HepG2 (cell line): Measurements from ENCODE around the gene CHFR. TPM values are rescaled to one million over a fixed set of nuclear protein-coding genes. Genes with fewer than 3 reads are reported as not detected.
A peak's percentile ranks its signal among the peaks of the same experiment; 100 is the strongest.

ENCODE experiments used
- GLMP ChIP-seq: sonication (generic); formaldehyde crosslinking; IDR thresholded peaks from 2 replicates; pipeline ENCODE4 v1.9.0; 2021; ENCODE audit warnings: missing genetic modification reagents, mild to moderate bottlenecking, borderline replicate concordance
- HDAC6 ChIP-seq: fragments of 200-600 bp; sonication (generic); IDR thresholded peaks from 2 replicates; pipeline ENCODE4 v1.7.0; 2017; ENCODE audit warnings: mild to moderate bottlenecking, antibody characterized with exemption, low read length, low read depth
- KAT7 ChIP-seq: IDR thresholded peaks from 2 replicates; pipeline ENCODE4 v1.6.1; 2018; ENCODE audit warnings: borderline replicate concordance, missing compliant biosample characterization
- MIER3 ChIP-seq: IDR thresholded peaks from 2 replicates; pipeline ENCODE4 v1.6.1; 2016; ENCODE audit warnings: missing compliant biosample characterization, borderline replicate concordance
- PBX2 ChIP-seq: IDR thresholded peaks from 2 replicates; pipeline ENCODE4 v1.6.1; 2016; ENCODE audit warnings: control low read depth
- PHF20 ChIP-seq: sonication (generic); formaldehyde crosslinking; IDR thresholded peaks from 2 replicates; pipeline ENCODE4 v1.5.0; 2020; ENCODE audit warnings: mild to moderate bottlenecking, missing genetic modification reagents
- REL ChIP-seq: sonication (generic); formaldehyde crosslinking; conservative IDR thresholded peaks from 2 replicates; pipeline ENCODE4 v1.8.0; 2022; ENCODE audit warnings: mild to moderate bottlenecking, missing genetic modification reagents, moderate library complexity
- RFX5 ChIP-seq: IDR thresholded peaks from 2 replicates; pipeline ENCODE4 v1.6.1; 2011; ENCODE audit warnings: low read depth, low read length, improper control_type of control experiment
- SCMH1 ChIP-seq: sonication (generic); formaldehyde crosslinking; IDR thresholded peaks from 2 replicates; pipeline ENCODE4 v1.9.0; 2021; ENCODE audit warnings: missing genetic modification reagents, mild to moderate bottlenecking, borderline replicate concordance
- SP2 ChIP-seq: sonication (generic); formaldehyde crosslinking; IDR thresholded peaks from 2 replicates; pipeline ENCODE4 v1.5.1; 2020; ENCODE audit warnings: mild to moderate bottlenecking, missing genetic modification reagents
- THRA ChIP-seq: sonication (generic); formaldehyde crosslinking; IDR thresholded peaks from 2 replicates; pipeline ENCODE4 v1.4.0; 2020; ENCODE audit warnings: missing genetic modification reagents, borderline replicate concordance
- TRIM24 ChIP-seq: sonication (generic); formaldehyde crosslinking; IDR thresholded peaks from 2 replicates; pipeline ENCODE4 v1.8.0; 2022; ENCODE audit warnings: mild to moderate bottlenecking, missing genetic modification reagents
- ZBTB10 ChIP-seq: sonication (generic); formaldehyde crosslinking; IDR thresholded peaks from 2 replicates; pipeline ENCODE4 v1.4.0; 2020; ENCODE audit warnings: missing genetic modification reagents, borderline replicate concordance
- ZBTB21 ChIP-seq: sonication (generic); formaldehyde crosslinking; IDR thresholded peaks from 2 replicates; pipeline ENCODE4 v1.4.0; 2020; ENCODE audit warnings: missing genetic modification reagents
- ZBTB3 ChIP-seq: sonication (generic); formaldehyde crosslinking; IDR thresholded peaks from 2 replicates; pipeline ENCODE4 v1.4.0; 2020; ENCODE audit warnings: low read depth, mild to moderate bottlenecking, moderate library complexity, missing genetic modification reagents, borderline replicate concordance
- ZNF10 ChIP-seq: sonication (generic); formaldehyde crosslinking; IDR thresholded peaks from 2 replicates; pipeline ENCODE4 v1.4.0; 2020; ENCODE audit warnings: mild to moderate bottlenecking, low read depth, missing genetic modification reagents, borderline replicate concordance
- ZNF225 ChIP-seq: sonication (generic); formaldehyde crosslinking; IDR thresholded peaks from 2 replicates; pipeline ENCODE4 v1.4.0; 2020; ENCODE audit warnings: mild to moderate bottlenecking, missing genetic modification reagents
- ZNF335 ChIP-seq: sonication (generic); formaldehyde crosslinking; IDR thresholded peaks from 2 replicates; pipeline ENCODE4 v1.4.0; 2020; ENCODE audit warnings: missing genetic modification reagents
- ZNF513 ChIP-seq: sonication (generic); formaldehyde crosslinking; conservative IDR thresholded peaks from 2 replicates; pipeline ENCODE4 v1.5.0; 2020; ENCODE audit warnings: missing genetic modification reagents
- ZNF879 ChIP-seq: sonication (generic); formaldehyde crosslinking; IDR thresholded peaks from 2 replicates; pipeline ENCODE4 v1.8.1; 2023; ENCODE audit warnings: missing genetic modification reagents
- polyA plus RNA-seq, 8 experiments: library from polyadenylated mRNA; depleted of rRNA in 3 of 8; stranded (reverse) in 7 of 8; unstranded in 1 of 8; fragments of >200 nt; fragmentation: Illumina TruSeq in 4 of 8; extraction: Trizol in 4 of 8; gene quantifications; 2 replicates each; pipeline versions ENCODE4 v1.2.1 to v1.2.3, GENCODE V29; 2011 to 2016; ENCODE audit warnings: low read depth in 4 of 8, missing spikeins in 1 of 8, mixed read lengths in 1 of 8; ENCODE audit not compliant: insufficient read depth in 1 of 8
- total RNA-seq, 5 experiments: library from RNA; depleted of rRNA; stranded (reverse); fragments of >200 nt; fragmentation: Illumina TruSeq; extraction: Trizol; gene quantifications; 2 replicates each; pipeline ENCODE4 v1.2.3, GENCODE V29; 2016; ENCODE audit warnings: low read depth in 1 of 5

Gene CHFR
- total and polyA plus RNA-seq, 2 of the 13 experiments (the other 11 are each of a cell fraction or from before 2014, with no cell fraction given) = 21.4 to 21.5 TPM

- no peak for TF ChIP-seq RFX5
- TF ChIP-seq MIER3 (CRISPR knock-in tag) = no peak
- TF ChIP-seq ZNF335 = peak; percentile 77; the same call in 1 of the 2 replicates
- TF ChIP-seq PHF20 (CRISPR knock-in tag) = peak; percentile 98
- no peak for TF ChIP-seq GLMP (CRISPR knock-in tag)
- no peak; the same call in 1 of the 2 replicates for TF ChIP-seq ZBTB21
- no peak for TF ChIP-seq TRIM24 (CRISPR knock-in tag)
- peak; percentile 90; the same call in 1 of the 2 replicates for TF ChIP-seq KAT7 (CRISPR knock-in tag)
- TF ChIP-seq PBX2 (CRISPR knock-in tag) = no peak
- TF ChIP-seq ZBTB3 (CRISPR knock-in tag) = no peak
- no peak; the same call in none of the 2 replicates for TF ChIP-seq ZNF225
- TF ChIP-seq THRA (CRISPR knock-in tag) = peak; percentile 62
- no peak for TF ChIP-seq ZNF879 (CRISPR knock-in tag)
- 0 out of 2 replicates have a peak, but pooled peaks have one; percentile 46 for TF ChIP-seq REL
- TF ChIP-seq SP2 (CRISPR knock-in tag) = peak; percentile 69; the same call in 1 of the 2 replicates
- TF ChIP-seq ZBTB10 (CRISPR knock-in tag) = no peak
- TF ChIP-seq SCMH1 (CRISPR knock-in tag) = no peak
- no peak for TF ChIP-seq ZNF513 (CRISPR knock-in tag)
- TF ChIP-seq ZNF10 = no peak
- no peak for TF ChIP-seq HDAC6
These were observed 58.5 kb downstream of the CHFR start, which contains the start of gene GOLGA3 (continued) for GRCh38 chr12:132828706-132829534.
